ENCODE measurements around the gene NEURL2.

NEURL2 gene

GRCh38 chr20:45857114-45857881, 33.7 kb downstream of the NEURL2 start, which contains the start of the genes ACOT8 and ZSWIM3:
TSS of gene ACOT8 (minus strand) at chr20:45857392. CDS start at chr20:45857315, 77 bp downstream.
TSS of gene ZSWIM3 (plus strand) at chr20:45857614. CDS start at chr20:45857826, 212 bp downstream.
- DNase-seq (ENCODE audit: extremely low read depth, low read depth), result peak; percentile 100
- no peak for TF ChIP-seq CTCF (IDR thresholded peaks at IDR 0.05; ENCODE audit: low read depth, low read length)

- no peak for DNase-seq (ENCODE audit: extremely low read depth, low read depth)
- no peak for TF ChIP-seq CTCF (IDR thresholded peaks at IDR 0.05; ENCODE audit: low read depth, low read length)
These were observed 37.5 kb downstream of the NEURL2 start for GRCh38 chr20:45853484-45853883.

GRCh38 chr20:45852326-45852725, 38.7 kb downstream of the NEURL2 start:
- no peak for DNase-seq (ENCODE audit: extremely low read depth, low read depth)
- TF ChIP-seq CTCF (IDR thresholded peaks at IDR 0.05; ENCODE audit: low read depth, low read length), result no peak

- DNase-seq (ENCODE audit: extremely low read depth, low read depth), result no peak
- TF ChIP-seq CTCF (IDR thresholded peaks at IDR 0.05; ENCODE audit: low read depth, low read length), result no peak
These were observed 39.5 kb downstream of the NEURL2 start for GRCh38 chr20:45851501-45851900.

GRCh38 chr20:45850926-45851325, 40.1 kb downstream of the NEURL2 start:
- DNase-seq (ENCODE audit: extremely low read depth, low read depth), result no peak
- TF ChIP-seq CTCF (IDR thresholded peaks at IDR 0.05; ENCODE audit: low read depth, low read length), result no peak

- no peak for TF ChIP-seq CTCF (IDR thresholded peaks at IDR 0.05; ENCODE audit: low read depth, low read length)
- DNase-seq (ENCODE audit: extremely low read depth, low read depth), result no peak
These were observed 40.8 kb downstream of the NEURL2 start for GRCh38 chr20:45850238-45850637.

- no peak for TF ChIP-seq CTCF (IDR thresholded peaks at IDR 0.05; ENCODE audit: low read depth, low read length)
These were observed 41.9 kb downstream of the NEURL2 start for GRCh38 chr20:45848969-45849582.

More at GRCh38 chr20:45848969-45849582, 41.9 kb downstream of the NEURL2 start:
- DNase-seq (ENCODE audit: extremely low read depth, low read depth), result no peak
